ENCODE measurements around the gene TBC1D7.
"Not testable (repeated sequence)": the region's sequence is repeated elsewhere in the genome, so short reads cannot be mapped to it uniquely, and the experiment has no call there.

Gene TBC1D7

DNA sequence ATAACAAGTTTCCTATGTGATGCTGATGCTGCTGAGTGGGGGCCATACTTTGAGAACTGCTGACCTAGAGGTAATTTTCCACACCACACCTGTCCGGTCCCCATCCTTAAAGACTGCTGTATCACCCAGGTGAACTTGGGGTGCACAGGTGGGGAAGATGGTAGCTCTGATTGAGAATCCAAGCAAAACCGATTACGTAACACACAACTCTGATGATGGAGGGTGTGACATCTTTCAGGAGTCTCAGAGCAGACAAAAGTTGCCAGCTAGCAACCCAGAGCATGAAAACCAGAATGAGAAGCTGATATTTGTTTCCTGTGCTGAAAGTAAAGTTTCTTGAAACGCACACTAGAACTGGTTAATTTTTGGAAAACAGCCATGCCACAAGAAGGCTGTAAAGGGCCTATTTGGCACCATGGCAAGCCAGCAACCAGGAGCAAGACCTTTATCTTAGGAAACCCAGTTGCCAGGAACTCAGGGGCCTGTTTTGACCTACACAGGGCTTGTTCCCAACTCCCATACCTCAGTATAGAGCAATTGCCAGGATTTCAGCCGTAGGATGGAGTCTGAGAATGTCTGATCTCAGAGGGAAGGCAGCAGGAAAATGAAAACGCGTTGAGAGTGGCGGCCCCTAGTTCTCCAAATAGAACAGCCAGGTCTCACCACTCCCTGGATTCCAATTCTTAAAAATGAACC lies 21.6 kb upstream of the TBC1D7 start:
- no peak for TF ChIP-seq POLR2A (IDR thresholded peaks at IDR 0.05; ENCODE audit: low read depth, low read length)
- no peak for DNase-seq (ENCODE audit: insufficient read length, low spot score)
- no peak for FAIRE-seq

DNA sequence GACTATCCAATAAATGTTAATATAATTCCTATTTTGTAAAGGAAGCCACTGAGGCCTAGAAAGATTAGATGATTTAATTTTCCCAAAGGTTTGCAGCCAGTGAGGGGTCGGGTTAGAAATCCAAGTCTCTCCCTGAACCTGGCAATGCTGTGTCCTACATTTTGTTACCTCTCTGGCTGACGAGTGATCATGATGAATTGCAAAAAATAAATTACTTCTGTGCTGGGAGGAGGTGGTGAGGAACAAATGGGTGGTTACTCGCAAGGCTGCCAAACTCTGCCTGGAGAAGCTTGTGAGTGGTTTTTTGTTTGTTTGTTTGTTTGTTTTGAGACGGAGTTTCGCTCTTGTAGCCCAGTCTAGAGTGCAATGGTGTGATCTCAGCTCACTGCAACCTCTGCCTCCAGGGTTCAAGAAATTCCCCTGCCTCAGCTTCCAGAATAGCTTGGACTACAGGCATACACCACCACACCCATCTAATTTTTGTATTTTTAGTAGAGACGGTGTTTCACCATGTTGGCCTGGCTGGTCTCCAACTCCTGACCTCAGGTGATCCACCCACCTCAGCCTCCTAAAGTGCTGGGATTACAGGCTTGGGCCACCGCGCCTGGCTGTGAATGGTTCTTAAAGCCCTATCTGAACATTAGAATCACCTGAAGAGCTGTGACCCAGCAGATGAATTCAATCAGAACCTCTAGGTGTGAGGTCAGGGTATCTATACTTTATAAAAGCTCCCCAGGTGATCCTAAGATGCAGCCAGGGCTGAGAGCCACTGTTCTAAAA lies 20.2 kb upstream of the TBC1D7 start:
- TF ChIP-seq POLR2A (IDR thresholded peaks at IDR 0.05; ENCODE audit: low read depth, low read length) = no peak

DNA sequence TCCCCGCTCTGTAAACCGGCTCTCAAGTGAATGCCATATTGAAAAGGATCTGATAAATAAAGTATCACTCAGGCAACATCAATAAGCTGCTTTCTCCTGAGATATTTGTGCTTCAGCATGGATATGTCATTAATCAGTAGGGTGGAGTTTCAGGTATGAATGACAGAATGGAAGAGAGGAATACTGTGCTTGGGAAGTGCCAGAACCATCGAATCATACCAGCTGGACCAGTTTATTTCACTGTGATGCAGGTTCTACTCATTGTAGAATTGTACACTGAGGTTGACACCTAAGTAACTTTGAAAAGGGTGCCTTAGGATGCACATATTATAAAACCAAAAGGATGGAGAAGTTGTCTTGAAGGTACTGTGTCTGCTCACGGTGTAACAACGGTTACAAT lies 17.9 kb upstream of the TBC1D7 start:
- FAIRE-seq = no peak
- TF ChIP-seq POLR2A (IDR thresholded peaks at IDR 0.05; ENCODE audit: low read depth, low read length) = no peak

More for the DNA sequence above, 20.2 kb upstream of the TBC1D7 start:
- FAIRE-seq (no peak), DNase-seq (ENCODE audit: insufficient read length, low spot score) (no peak)

DNA sequence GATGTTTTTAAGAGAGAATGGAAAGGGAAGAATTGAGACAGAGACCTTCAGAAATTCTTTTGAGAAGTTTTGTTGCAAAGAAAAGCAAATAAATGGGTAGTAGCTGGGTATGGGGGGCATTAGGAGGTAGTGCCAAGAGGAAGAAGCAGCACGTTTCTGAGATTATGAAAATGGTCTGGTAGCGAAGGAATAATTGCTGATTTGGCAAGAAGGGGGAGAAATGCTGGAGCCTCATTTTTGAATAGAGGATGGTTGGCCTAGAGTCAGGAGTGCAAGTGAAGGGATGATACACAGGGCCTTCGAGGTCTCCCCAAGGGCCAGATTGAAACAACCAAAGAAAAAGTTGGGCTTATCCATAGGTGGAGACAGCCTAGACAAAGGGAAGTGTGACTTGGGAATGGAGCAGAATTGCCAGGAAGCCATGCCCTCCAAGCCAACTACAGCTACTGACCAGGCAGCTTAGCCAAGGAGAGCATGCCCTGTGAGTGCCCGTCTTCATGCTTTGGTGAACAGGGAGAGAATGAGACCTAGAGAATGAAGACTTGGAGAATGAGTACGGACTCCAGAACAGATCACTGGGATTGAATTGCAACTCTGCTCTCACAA lies 14.2 kb upstream of the TBC1D7 start:
- FAIRE-seq = no peak

More for the DNA sequence above, 17.9 kb upstream of the TBC1D7 start:
- no peak for DNase-seq (ENCODE audit: insufficient read length, low spot score)

DNA sequence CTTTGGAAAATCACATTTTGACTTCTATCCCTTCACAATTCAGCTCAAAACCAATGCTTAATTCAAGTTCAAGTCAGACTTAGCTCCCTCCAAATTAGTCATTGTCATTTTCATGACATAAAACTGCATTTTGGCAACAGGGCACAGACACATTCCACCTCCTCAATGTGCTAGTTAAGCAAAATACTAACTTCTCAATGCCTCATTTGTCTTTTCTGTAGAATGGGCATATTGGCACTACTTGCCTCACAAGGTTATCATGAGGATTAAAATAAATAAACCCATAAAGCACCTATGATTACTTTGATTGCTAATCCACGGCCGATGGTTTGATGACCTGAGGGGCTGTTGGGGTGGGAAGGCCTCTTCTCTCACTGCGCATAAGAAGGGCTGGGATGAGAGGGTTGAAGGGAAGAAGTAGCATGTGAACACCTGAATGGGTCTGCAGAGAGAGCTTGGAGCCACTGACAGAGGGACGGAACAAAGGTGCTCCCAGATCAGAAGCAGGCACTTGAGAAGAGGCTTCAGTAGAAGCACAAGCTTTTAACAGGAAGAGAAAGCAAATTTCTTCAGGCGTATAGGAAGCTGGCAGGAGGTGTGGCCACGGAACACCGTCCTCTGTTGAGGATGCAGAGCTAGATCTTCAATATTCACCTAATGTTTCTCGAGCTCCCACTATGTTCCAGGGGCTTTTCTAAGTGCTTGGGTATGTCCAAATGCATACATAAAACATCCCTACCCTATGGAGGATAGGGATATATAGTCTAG lies 11.7 kb upstream of the TBC1D7 start:
- TF ChIP-seq POLR2A (IDR thresholded peaks at IDR 0.05; ENCODE audit: low read depth, low read length) = no peak
- DNase-seq (ENCODE audit: insufficient read length, low spot score) (no peak), FAIRE-seq (no peak)

More for the DNA sequence above, 14.2 kb upstream of the TBC1D7 start:
- no peak for TF ChIP-seq POLR2A (IDR thresholded peaks at IDR 0.05; ENCODE audit: low read depth, low read length)
- no peak for DNase-seq (ENCODE audit: insufficient read length, low spot score)

DNA sequence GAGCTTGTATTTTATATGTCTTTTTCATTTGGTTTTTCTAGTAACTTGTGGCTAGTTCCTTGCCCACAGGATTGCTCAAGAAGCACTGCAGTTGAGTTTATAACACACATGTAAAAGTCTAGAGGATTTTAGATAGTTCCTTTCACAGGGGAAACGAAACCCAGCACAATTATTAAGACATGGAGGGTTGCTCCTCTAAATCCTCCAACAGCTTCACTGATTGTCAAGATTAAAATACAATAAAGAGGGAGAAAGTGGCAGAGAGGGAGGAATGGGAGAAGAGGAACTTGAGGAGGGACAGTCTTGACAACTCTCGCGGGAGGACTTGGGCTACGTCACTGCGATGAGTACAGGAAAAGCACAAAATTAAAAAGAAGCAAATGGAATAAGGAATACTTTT lies 9.7 kb upstream of the TBC1D7 start:
- FAIRE-seq (no peak), DNase-seq (ENCODE audit: insufficient read length, low spot score) (no peak)

DNA sequence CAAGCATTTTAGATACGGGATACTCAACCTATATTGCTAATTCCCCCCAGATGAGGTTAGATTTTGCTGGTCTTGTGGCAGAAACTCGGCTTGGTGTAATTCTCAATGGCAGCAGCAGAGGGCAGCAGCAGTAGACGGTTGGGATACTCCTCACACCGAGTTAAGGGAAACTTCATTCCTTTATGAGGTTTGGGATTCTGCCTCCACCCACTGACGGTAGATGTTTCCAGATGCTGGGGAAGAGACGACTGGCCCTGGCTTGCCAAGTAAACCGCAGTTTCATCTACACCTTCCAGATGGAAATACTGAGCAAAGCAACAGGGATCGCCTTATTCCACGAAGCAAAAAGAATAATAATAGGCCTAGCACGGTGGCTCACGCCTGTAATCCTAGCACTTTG lies 8.2 kb upstream of the TBC1D7 start:
- no peak for TF ChIP-seq POLR2A (IDR thresholded peaks at IDR 0.05; ENCODE audit: low read depth, low read length)
- DNase-seq (ENCODE audit: insufficient read length, low spot score) (peak; percentile 76), FAIRE-seq (peak; percentile 82)

More for the DNA sequence above, 9.7 kb upstream of the TBC1D7 start:
- no peak for TF ChIP-seq POLR2A (IDR thresholded peaks at IDR 0.05; ENCODE audit: low read depth, low read length)

DNA sequence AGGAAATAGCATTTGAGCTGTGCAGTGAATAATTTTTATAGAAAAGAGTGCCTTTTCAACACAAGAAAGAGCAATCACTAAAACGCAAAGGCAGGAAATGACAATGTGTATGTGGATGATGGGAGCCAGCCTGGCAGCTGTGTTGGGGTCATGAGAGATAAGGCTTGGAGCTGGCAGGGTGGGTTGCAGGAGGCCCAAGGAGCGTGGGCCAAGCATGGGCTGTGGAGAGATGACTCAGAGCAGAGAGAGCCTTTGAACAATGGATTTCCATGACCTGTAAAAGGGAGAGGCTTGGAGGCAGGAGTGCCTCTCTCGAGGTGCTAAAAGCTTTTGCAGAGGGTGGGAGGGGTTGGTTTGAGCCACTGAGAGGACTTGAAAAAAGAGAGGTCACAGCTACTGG lies 6.6 kb upstream of the TBC1D7 start:
- DNase-seq (ENCODE audit: insufficient read length, low spot score) (no peak), FAIRE-seq (no peak)
- no peak for TF ChIP-seq POLR2A (IDR thresholded peaks at IDR 0.05; ENCODE audit: low read depth, low read length)

DNA sequence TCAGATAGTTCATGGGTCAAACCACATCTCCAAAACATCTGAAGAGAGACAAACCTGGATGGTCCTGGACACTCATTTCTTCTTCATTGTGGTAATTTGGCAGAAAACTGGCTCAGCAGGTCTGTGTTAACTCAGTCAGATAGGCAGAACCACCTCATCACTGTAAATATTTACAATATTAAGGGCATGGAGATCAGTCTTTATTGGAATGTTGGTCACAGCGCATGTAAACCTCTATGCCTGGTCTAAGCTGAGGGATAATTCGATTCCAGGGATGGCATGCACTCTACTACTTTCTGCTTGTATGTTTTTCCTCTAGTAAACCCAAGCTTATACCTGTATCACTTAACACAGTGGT lies 4.0 kb upstream of the TBC1D7 start:
- FAIRE-seq (no peak), DNase-seq (ENCODE audit: insufficient read length, low spot score) (no peak)
- TF ChIP-seq POLR2A (IDR thresholded peaks at IDR 0.05; ENCODE audit: low read depth, low read length) = no peak

DNA sequence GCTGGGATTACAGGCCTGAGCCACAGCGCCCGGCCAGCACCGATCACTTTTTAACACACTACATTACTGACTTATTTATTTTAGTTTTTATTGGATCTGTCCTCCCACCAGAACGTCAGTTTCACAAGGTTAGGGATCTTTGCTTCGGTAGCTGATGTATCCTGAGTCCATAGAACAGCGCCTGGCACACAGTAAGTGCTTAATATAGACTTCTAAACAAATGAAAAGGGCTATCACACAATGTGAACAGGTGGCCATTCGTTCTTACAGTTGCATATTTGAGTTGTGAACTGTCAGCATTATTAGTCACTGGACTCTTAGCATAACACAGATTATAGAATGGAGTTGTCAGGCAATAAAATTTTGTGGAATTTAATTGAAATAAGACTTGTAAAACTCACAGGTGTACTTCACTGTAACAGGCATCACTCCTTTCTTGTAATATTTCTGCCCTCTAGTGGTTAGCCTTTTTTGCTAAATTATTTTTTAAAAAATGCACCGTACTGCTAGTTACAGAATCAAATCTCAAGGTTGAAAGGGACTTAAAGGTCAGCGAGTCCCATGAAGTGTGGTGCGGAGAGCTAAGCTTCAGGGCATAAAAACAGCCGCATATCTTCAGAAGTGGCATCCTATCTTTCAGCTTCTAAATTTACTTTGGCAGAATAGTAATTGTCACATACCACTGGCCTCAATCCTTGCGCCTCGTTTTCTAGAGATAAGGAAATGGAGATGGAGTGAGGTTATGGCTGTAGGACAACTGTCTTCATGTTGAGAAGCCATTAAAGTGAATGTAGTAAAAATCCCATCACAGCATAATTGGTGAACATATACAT lies 3.4 kb upstream of the TBC1D7 start:
- FAIRE-seq (peak; percentile 20), DNase-seq (ENCODE audit: insufficient read length, low spot score) (no peak)
- TF ChIP-seq POLR2A (IDR thresholded peaks at IDR 0.05; ENCODE audit: low read depth, low read length) = no peak

DNA sequence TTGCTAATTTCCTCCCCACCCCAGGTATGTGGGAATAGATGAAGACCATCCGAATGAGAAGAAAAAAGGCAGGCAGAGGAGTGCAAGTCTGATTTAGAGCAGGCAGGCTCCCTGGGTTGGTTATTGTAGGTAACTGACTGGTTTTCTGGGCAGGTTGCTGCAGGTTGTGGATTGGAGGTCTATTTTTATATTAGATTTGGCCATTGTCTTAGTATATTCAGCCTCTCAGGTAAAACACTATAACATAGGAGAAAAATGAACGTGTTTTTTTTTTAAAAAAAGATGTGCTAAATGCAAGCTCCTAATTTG lies 492 bp upstream of the TBC1D7 start:
- no peak for TF ChIP-seq POLR2A (IDR thresholded peaks at IDR 0.05; ENCODE audit: low read depth, low read length)
- no peak for DNase-seq (ENCODE audit: insufficient read length, low spot score)
- no peak for FAIRE-seq

DNA sequence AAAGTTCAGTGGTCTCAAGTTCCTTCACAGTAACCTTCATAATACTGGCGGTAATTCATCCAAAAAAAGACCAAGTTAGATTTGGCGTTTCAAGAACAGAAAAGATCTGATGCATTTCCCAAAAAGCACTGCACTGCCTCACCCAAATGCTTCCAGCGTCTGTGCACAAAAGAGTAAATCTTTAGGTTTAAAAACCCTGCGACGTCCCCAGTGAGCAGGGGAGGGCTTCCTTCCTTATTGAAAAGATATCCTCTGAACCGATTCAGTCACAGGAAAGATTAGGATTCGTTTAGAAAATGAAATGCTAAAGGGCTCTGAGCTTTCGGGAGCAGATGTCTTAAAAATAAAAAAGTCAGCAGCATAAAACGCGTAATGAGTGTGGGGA lies 654 bp downstream of the TBC1D7 start:
- FAIRE-seq (peak; percentile 20), DNase-seq (ENCODE audit: insufficient read length, low spot score) (peak; percentile 18)
- no peak for TF ChIP-seq POLR2A (IDR thresholded peaks at IDR 0.05; ENCODE audit: low read depth, low read length)

DNA sequence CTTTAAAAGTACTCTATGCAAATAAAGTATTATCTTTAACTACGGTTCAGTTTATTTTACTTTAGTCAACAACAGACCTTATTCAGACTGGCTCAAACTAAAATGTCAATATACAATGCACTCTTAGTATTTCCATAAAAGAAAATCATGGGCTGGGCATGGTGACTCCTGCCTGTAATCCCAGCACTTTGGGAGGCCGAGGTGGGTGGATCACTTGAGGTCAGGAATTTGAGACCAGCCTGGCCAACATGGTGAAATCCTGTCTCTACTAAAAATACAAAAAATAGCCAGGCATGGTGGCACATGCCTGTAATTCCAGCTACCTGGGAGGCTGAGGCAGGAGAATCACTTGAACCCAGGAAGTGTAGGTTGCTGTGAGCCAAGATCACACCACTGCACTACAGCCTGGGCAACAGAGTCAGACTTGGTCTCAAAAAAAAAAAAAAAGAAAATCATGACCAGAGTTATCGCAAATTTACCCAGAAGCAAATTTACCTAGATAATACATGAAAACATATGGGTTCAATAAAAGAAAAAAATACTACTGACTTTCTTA lies 2.2 kb downstream of the TBC1D7 start:
- DNase-seq (ENCODE audit: insufficient read length, low spot score); FAIRE-seq: not testable (repeated sequence)

All from H54 (cell line).